Medulla oblongata (tissue), 1 donor: ENCODE results near the gene CDCA3.

Experiments
- DNase-seq: peaks from one replicate; pipeline ENCODE4 v3.0.0-alpha.2; 2015; ENCODE audit errors: extremely low spot score

Gene CDCA3

DNA sequence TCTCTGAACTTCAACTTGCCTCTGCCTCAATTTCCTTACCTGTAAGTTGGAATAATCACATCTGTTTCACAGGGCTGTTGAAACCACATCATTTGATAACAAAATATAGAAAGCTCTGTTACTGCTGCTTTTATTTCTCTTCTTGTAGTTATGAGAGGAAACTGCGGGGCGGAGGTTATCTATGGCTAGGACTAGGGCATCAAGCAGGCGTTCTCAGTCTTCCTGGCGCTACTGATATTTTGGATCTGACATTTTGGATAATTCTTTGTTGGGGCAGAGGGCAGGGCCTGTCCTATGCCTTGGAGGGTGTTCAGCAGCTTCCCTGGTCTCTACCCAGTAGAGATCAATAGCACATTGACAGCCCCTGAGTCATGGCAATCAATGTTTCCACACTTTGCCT, 19.0 kb downstream of the CDCA3 start:
- no peak for DNase-seq

DNA sequence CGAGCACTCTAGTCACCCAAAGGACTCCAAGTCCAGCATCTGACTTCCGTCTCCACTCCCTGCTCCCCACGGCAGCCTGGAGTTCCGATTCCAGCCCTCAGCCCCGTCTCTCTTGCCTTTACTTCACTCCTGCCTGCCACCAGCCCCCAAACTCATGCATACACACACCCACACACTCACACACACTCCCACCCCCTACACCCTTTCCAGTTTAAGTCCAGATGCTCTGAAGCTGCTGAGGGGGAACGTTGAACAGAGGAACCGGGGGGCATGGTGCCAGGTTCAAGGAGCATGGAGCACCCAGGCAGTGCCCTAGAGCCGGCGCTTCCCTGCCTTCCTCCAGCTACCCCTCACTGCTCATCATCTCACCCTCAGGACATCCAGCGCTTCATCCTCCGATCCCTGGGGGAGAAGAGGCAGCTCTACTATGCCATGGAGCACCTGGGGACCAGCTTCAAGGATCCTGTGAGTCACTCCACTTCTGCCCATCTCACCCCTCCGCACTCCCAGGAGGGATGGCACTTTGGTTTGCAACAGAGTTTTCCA, 19.6 kb downstream of the CDCA3 start:
- no peak for DNase-seq

DNA sequence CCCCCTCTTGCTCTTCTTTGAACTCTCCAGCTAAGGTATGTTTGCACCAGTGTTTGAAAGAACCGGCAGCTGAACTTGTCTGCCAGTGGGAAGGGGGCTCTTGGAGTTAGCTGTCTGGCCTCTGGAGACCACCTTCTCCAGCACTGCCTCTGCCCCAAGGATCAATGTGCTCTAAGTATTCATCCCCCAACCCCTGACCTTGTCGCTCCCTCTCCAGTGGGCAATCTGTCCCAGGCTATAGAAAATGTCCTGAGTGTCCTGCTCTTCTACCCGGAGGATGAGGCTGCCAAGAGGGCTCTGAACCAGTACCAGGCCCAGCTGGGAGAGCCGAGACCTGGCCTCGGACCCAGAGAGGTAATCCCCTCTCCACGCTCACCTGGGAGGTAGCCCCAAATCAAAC, 20.1 kb downstream of the CDCA3 start:
- no peak for DNase-seq

- no peak for DNase-seq
Measured at GRCh38 chr12:6830286-6830890, 20.7 kb downstream of the CDCA3 start.

DNA sequence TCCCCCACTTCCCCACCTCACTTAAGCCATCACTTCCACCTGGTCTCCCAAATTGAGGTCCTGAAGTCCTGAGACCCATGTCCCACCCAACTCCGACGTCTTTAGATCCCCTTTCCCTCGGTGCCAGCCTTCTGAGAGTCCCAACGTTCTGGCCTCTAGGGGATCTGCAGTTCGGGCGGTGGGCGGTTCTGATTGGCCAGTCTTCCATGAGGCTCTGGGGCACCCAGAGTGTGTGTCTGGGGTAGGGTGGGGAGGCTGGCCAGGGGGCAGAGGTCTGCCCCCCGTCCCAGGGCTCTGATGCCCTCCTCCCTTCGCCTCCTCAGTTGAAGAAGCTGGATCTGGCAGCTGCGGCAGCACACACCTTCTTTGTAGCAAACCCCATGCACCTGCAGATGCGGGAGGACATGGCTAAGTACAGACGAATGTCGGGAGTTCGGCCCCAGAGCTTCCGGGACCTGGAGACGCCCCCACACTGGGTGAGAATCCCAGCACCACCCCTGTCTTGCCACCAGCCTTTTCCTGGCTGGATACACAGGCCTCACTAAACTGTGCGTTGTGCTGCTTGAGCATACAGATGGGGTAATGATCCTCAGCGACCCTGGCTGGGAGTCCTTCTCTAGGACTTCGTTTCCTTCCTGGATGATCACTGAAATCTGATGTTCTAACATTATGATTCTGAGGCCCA, 21.4 kb downstream of the CDCA3 start:
- no peak for DNase-seq

DNA sequence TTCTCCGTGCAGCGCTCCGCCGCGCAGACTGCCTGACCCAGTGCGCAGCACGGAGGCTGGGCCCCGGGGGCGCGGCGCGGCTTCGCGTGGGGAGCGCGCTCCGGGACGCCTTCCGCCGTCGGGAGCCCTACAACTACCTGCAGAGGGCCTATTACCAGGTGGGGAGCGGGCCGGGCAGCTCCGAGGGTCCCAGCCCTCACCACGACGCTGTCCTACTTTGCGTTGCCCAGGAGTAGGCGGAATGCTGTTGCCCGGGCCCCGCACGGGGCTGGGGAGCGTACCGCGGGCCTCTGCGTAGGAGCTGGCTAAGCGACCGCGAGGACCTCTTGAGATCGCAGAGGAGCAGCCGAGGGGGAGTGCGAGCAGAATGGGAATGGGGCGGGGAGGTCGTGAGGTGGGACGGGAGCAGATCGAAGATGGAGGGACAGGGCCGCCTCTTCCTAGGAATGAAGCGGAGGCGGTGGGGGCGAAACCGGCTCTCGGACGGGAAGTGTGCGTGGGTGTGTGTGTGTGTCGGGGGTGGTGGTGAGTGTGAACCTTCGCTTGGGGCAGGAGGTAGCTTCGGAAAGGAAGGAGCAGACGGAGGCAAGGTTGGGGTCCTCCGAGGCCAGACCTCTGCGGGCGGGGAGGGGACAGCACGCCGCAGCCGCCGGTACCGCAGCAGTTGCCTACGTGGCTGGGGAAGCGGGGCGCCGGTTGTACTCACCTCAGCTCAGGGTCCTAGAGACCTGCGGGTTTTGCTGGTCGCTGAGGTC, 22.1 kb downstream of the CDCA3 start:
- no peak for DNase-seq

- no peak for DNase-seq
Measured at GRCh38 chr12:6827982-6828780, 22.9 kb downstream of the CDCA3 start, which contains the start of gene P3H3. Gene P3H3 (plus strand): TSS chr12:6828407. CDS start chr12:6828441, 34 bp downstream.

DNA sequence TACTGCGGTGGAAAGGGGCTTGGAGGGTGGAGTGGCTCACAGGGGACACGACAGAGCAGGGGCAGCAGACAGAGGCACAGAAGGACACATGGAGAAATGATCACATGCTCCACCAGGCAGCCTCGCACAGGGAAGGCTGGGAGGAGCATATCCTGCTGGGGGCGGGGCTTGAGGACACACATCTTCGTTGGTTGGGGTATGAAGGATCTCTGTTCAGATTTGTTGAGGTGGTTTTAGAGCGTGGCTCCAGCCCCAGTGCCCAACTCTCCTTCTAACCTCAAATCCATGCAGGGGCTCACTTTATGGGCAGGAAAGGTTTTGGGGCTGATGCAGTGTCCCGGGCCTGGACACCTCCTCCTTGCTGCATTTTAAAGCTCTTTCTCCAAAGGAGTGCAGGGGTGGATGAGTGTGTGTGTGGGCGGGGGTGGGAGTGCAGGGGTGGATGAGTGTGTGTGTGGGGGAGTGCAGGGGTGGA, 23.6 kb downstream of the CDCA3 start:
- peak; percentile 69 for DNase-seq

DNA sequence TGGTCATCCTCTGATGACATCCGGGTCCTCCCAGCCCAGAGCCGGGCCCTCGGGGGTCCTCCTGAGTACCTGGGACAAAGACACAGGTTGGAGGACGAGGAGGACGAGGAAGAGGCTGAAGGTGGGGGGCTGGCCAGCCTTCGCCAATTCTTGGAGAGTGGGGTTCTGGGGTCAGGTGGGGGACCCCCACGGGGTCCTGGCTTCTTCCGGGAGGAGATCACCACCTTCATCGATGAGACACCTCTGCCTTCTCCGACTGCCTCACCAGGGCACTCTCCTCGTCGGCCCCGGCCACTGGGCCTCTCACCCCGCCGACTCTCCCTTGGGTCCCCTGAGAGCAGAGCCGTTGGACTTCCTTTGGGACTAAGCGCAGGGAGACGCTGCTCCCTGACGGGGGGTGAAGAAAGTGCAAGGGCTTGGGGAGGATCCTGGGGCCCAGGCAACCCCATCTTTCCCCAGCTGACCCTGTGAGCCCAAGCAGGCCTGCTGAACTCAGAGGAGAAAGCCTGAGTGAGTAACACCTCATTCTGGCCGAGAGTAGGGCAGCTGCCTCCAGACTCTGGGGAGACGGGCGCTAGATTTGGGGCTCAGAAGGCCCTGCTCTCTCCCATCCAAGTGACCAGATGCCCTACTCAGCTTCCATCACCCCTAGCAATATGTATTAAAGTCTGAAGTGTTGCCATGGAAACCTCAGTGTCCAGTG, 24.2 kb downstream of the CDCA3 start:
- no peak for DNase-seq

DNA sequence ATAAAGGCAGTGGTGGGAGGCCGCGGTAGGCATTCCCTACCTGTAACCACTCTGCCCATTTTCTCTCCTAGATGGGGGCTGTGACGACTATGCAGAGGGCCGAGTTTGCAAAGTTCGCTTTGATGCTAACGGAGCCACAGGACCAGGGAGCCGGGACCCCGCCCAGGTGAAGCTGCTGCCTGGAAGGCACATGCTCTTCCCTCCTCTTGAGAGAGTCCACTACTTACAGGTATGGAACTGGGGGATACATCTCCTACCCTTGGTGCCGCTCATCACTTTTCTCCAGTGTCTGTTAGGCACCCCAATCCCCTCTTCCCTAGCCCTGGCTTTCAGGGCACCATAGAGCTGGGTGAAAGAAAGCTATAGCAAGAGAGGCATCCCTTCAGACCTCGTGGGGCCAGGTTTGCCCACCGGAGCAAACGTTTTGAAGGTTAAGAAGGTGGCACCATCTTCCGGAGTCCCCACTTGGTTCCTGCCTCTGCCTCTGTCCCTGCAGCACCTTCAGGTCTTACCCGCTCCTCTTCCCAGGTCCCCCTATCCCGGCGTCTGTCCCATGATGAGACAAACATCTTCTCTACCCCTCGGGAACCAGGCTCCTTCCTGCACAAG, 24.9 kb downstream of the CDCA3 start:
- DNase-seq: no peak

GRCh38 chr12:6825398-6826124, 25.5 kb downstream of the CDCA3 start:
- peak; percentile 87 for DNase-seq

DNA sequence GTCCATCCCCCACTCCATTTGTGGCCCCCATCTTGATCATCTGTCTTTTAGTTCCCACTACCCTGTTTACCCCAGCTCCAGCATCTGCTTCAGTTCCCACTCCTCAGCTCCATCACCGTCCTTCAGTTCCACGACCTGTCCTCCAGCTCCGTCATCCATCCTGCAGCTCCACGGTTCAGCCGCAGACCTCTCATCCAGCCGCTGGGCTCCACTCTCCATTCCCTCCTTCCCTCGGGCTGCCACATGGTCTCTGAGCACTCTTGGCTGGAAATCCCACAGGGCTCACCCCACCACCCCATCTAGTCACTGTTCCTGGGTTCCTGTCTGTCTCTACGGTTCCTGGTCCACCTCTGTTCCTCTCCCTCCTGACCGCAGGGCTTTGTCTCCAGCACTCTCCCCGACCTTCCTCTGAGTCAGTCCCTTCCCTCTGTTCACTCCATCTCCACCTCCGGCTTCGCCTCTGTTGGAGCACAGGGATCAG, 26.1 kb downstream of the CDCA3 start:
- no peak for DNase-seq

- DNase-seq: no peak
Measured at GRCh38 chr12:6824085-6824775, 26.9 kb downstream of the CDCA3 start.

GRCh38 chr12:6823182-6824084, 27.7 kb downstream of the CDCA3 start:
- no peak for DNase-seq

GRCh38 chr12:6822426-6823135, 28.5 kb downstream of the CDCA3 start:
- DNase-seq: no peak

DNA sequence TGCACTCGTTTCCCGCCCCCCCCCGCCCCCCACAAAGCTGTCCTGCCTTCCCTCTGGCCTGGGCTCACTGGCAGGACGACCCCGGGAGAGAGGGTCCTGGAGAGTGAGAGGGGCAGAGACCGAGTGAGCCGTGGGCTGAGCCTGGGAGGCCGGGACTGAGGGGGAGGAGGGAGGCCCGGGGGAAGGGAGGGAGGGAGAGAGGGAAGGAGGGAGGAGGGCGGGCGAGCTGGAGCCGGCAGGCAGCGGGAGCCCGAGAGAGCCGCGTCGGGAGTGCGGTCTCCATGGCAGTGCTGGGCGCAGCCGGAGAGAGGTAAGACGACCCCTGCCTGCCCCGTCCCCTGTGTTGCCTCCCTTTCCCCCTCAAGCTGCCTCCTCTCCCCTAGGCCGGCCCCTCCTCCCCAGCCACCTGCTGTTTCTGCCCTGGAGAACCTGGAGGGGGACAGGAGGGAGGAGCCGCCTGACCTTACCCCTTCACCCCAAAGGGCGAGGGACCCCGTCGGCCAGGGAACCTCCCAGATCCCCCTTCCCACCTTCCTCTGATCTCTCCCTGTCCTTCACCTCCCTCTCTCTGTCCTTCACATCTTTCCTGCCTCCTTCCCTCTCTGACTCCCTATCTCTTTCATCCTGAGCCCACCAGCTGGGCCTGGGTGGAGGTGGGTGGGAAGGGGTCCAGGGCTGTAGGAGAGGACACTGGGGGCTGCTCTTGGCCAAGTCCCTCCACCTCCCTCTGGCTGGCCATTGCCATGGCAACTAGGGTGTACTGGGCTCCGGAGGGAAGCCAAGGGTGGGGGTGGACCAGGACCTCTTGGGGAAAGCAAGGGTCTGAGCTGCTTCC, 29.3 kb downstream of the CDCA3 start, which contains the start of gene GPR162:
GPR162 (plus strand) TSS at position 231 of the 835 bp plus-strand sequence. CDS start 2,078 bp downstream, outside the sequence.
- peak; percentile 19 for DNase-seq
